Upper lobe of left lung (tissue), 4 donors: ENCODE measurements around the gene PGBD5.

Source experiments
- EP300 ChIP-seq, 4 donors: sonication (generic); formaldehyde crosslinking; IDR thresholded peaks; one replicate each; pipeline ENCODE4 v1.5.1; 2017; ENCODE audit warnings: antibody characterized with exemption in 4 of 4, control low read depth in 2 of 4
- POLR2A ChIP-seq, 4 donors: fragments of 450-650 bp; IDR thresholded peaks; one replicate each; pipeline ENCODE4 v1.5.1; 2016 to 2017; ENCODE audit warnings: antibody characterized with exemption in 4 of 4, mild to moderate bottlenecking in 2 of 4
- POLR2AphosphoS5 ChIP-seq, 2 donors: sonication (generic); formaldehyde crosslinking; IDR thresholded peaks; one replicate each; pipeline ENCODE4 v1.5.1; 2017; ENCODE audit warnings: antibody characterized with exemption in 2 of 2
- TF ChIP-seq, protein P1 (sequence below), 6 experiments: fragments of 450-650 bp in 4 of 6; fragments of 200-600 bp in 2 of 6; sonication (generic) in 2 of 6; IDR thresholded peaks; one replicate each; pipeline ENCODE4 v1.5.1; 2016 to 2019; ENCODE audit warnings: antibody characterized with exemption in 6 of 6

DNA sequence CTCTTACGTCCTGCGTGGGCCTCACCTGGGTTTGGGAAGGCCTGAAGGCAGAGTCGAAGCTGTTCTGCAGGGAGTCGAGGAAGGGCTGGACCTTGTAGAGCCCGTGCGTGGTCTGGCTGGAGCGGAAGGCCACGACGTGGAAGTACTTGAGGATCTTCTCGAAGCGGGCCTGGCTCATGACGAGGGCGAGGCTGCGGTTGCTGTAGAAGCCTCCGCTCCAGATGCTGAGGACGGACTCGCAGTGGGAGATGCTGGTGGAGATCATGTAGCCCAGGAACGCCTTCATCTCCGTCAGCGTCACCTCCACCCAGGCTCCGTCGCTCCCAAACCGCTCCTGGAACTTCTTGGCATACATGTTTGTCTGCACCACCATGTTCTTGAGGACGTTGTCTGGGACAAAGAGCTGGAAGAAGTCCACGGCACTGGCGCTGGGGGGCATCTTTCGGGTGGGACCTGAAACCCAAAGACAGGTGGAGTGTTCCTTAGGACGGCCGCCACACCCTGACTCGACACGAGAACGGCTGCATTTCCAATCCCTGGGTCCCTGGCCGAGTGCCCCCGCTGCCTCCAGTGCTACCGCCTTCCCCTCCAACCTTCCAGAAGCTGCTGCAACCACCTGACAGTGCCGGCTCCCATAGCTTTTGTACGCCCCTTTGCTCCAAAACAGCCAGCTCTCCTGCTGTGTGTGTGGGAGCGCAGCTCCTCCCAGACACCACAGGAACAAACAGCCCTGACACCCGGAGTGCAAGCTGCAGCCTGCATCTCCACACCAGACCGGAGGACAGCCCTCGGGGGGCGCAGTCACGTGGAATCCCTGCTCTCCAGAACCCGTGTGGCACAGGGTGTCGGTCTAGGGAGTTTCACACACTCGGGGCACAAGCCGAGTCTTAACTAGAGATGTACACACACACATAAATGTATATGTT, 69.0 kb downstream of the PGBD5 start:
- TF ChIP-seq, protein P1, sequence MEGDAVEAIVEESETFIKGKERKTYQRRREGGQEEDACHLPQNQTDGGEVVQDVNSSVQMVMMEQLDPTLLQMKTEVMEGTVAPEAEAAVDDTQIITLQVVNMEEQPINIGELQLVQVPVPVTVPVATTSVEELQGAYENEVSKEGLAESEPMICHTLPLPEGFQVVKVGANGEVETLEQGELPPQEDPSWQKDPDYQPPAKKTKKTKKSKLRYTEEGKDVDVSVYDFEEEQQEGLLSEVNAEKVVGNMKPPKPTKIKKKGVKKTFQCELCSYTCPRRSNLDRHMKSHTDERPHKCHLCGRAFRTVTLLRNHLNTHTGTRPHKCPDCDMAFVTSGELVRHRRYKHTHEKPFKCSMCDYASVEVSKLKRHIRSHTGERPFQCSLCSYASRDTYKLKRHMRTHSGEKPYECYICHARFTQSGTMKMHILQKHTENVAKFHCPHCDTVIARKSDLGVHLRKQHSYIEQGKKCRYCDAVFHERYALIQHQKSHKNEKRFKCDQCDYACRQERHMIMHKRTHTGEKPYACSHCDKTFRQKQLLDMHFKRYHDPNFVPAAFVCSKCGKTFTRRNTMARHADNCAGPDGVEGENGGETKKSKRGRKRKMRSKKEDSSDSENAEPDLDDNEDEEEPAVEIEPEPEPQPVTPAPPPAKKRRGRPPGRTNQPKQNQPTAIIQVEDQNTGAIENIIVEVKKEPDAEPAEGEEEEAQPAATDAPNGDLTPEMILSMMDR (IDR thresholded peaks at IDR 0.05): no peak
- TF ChIP-seq POLR2AphosphoS5 (IDR thresholded peaks at IDR 0.05): no peak
- no peak for TF ChIP-seq EP300 (IDR thresholded peaks at IDR 0.05)
- no peak for TF ChIP-seq POLR2A (IDR thresholded peaks at IDR 0.05)
